ENCODE measurements around the gene RAB20. TPM values are rescaled to one million over a fixed set of nuclear protein-coding genes. Genes with fewer than 3 reads are reported as not detected.

The RAB20 gene
- total and polyA plus RNA-seq, 9 of the 15 experiments (the other 6 are each of a cell fraction or from before 2014, with no cell fraction given) = 0.62 to 9.2 (median 5.4) TPM

- peak; percentile 81 for TF ChIP-seq MGA (IDR thresholded peaks at IDR 0.05)
- TF ChIP-seq DEAF1 (CRISPR knock-in tag; IDR thresholded peaks at IDR 0.05) = no peak
- TF ChIP-seq TCF15 (CRISPR knock-in tag; IDR thresholded peaks at IDR 0.05) = no peak
- TF ChIP-seq ZNF282 (CRISPR knock-in tag; IDR thresholded peaks at IDR 0.05) = no peak
- TF ChIP-seq MIER1 (IDR thresholded peaks at IDR 0.05; ENCODE audit: low read depth) = no peak
- peak; percentile 58; the same call in 1 of the 2 replicates for TF ChIP-seq ZBTB7A (IDR thresholded peaks at IDR 0.05; ENCODE audit: borderline replicate concordance, control insufficient read depth, low read depth, low read length)
- TF ChIP-seq ZNF444 (CRISPR knock-in tag; IDR thresholded peaks at IDR 0.05) = no peak
- peak; percentile 38; the same call in 1 of the 2 replicates for TF ChIP-seq CREM (IDR thresholded peaks at IDR 0.05; ENCODE audit: low read depth)
- TF ChIP-seq ETV5 (CRISPR knock-in tag; IDR thresholded peaks at IDR 0.05; ENCODE audit: low read depth) = peak; percentile 11; the same call in 1 of the 2 replicates
- TF ChIP-seq LARP7 (IDR thresholded peaks at IDR 0.05) = no peak
- TF ChIP-seq BCOR (IDR thresholded peaks at IDR 0.05) = peak; percentile 42; the same call in 1 of the 2 replicates
- TF ChIP-seq MNT (conservative IDR thresholded peaks at IDR 0.05) = peak; percentile 55 to 64; a peak in 3 of 4 replicates
Measured at GRCh38 chr13:110506859-110507566, 54.5 kb downstream of the RAB20 start (continued).
